Measurements from ENCODE around the gene AIP. TPM values are rescaled to one million over a fixed set of nuclear protein-coding genes. Genes with fewer than 3 reads are reported as not detected.

Gene AIP
- total and polyA plus RNA-seq, 9 donors = 33.5 to 114 (median 65.4) TPM

GRCh38 chr11:67502328-67502979 is 19.6 kb downstream of the AIP start:
- no peak for TF ChIP-seq EP300 (IDR thresholded peaks at IDR 0.05)
- no peak for TF ChIP-seq POLR2A (IDR thresholded peaks at IDR 0.05)
- TF ChIP-seq CTCF (IDR thresholded peaks at IDR 0.05) = no peak
- Histone ChIP-seq H3K4me3 (no peak overlapping the region), H3K4me1 (ENCODE audit: insufficient read depth) (peaks cover 10% of the 10 kb centered on the region), H3K9me3 (no peaks in the 10 kb centered on the region), H3K27me3 (no peaks in the 10 kb centered on the region), H3K27ac (no peak overlapping the region), H3K36me3 (no peaks in the 10 kb centered on the region)
- intact Hi-C loops (cut with DNase I) = loop anchor here in 3 of 4 donors (5.0 to 10.0 kb wide), 3 partner anchors 58 to 145 kb away; partner anchors contain the start of genes CORO1B (in 1 of the 3), PPP1CA (in 1 of the 3) and TBC1D10C (in 1 of the 3)
- 90 to 96% (median 94%) methylated on average over 18 of the region's 18 CpGs for WGBS, 3 donors
- peak in 1 of 5 donors; percentile 25 for DNase-seq

- peak in 1 of 5 donors; percentile 42 for DNase-seq
- H3K36me3 ChIP-seq = no peaks in the 10 kb centered on the region
- no peak overlapping the region for H3K4me3 ChIP-seq
- H3K9me3 ChIP-seq = no peaks in the 10 kb centered on the region
- WGBS, 3 donors = 73 to 80% (median 75%) methylated on average over 19 of the region's 19 CpGs
- no peak for TF ChIP-seq CTCF (IDR thresholded peaks at IDR 0.05)
- no peak for TF ChIP-seq EP300 (IDR thresholded peaks at IDR 0.05)
- peaks cover 13% of the 10 kb centered on the region for H3K4me1 ChIP-seq (ENCODE audit: insufficient read depth)
- intact Hi-C loops (cut with DNase I) = loop anchor here in 3 of 4 donors (5.0 to 10.0 kb wide), 3 partner anchors 59 to 146 kb away; partner anchors contain the start of genes CORO1B (in 1 of the 3), PPP1CA (in 1 of the 3) and TBC1D10C (in 1 of the 3)
- H3K27me3 ChIP-seq = no peaks in the 10 kb centered on the region
- no peak overlapping the region for H3K27ac ChIP-seq
Observed at GRCh38 chr11:67503119-67504004, 20.5 kb downstream of the AIP start.

- Histone ChIP-seq H3K36me3 (no peaks in the 10 kb centered on the region), H3K27ac (peak overlapping the region in 1 of 2 donors; percentile 31), H3K4me3 (peak overlapping the region; percentile 37), H3K27me3 (no peaks in the 10 kb centered on the region), H3K4me1 (ENCODE audit: insufficient read depth) (peaks cover 13% of the 10 kb centered on the region), H3K9me3 (no peaks in the 10 kb centered on the region)
- WGBS, 3 donors = 1 to 3% (median 1%) methylated on average over 70 to 101 of the region's 101 CpGs
- TF ChIP-seq EP300 (IDR thresholded peaks at IDR 0.05) (no peak), CTCF (IDR thresholded peaks at IDR 0.05) (no peak), POLR2A (IDR thresholded peaks at IDR 0.05) (no peak)
- intact Hi-C loops (cut with DNase I) = loop anchor here in 3 of 4 donors (5.0 to 10.0 kb wide), 3 partner anchors 59 to 147 kb away; partner anchors contain the start of genes CORO1B (in 1 of the 3), PPP1CA (in 1 of the 3) and TBC1D10C (in 1 of the 3)
- peak in 2 of 5 donors; percentile 62 to 71 for DNase-seq
Observed at GRCh38 chr11:67504005-67504949, 21.5 kb downstream of the AIP start.

Data from ovary (tissue), 9 donors.